Measurements from ENCODE around the gene NRXN3. TPM values are rescaled to one million over a fixed set of nuclear protein-coding genes. Genes with fewer than 3 reads are reported as not detected.

NRXN3 gene
- total RNA-seq, 1 donor from 2014 or later = 11.4 TPM

- Mint-ChIP-seq H3K27ac (no peak overlapping the region), H3K4me3 (no peak overlapping the region), H3K36me3 (peaks cover 2% of the 10 kb centered on the region), H3K9me3 (peaks cover 16% of the 10 kb centered on the region), H3K27me3 (ENCODE audit: low read depth) (peaks cover 9% of the 10 kb centered on the region), H3K4me1 (peaks cover 6% of the 10 kb centered on the region)
- no peak for TF ChIP-seq CTCF (IDR thresholded peaks at IDR 0.05; ENCODE audit: unreplicated experiment)
- no peak for DNase-seq (ENCODE audit: low spot score in 2 of 2, unreplicated experiment in 2 of 2)
These were observed 866.3 kb downstream of the NRXN3 start for GRCh38 chr14:79036441-79036840.

- Mint-ChIP-seq H3K4me3 (no peak overlapping the region), H3K9me3 (peaks cover 20% of the 10 kb centered on the region), H3K4me1 (peaks cover 6% of the 10 kb centered on the region), H3K27me3 (ENCODE audit: low read depth) (peaks cover 5% of the 10 kb centered on the region), H3K36me3 (peaks cover 2% of the 10 kb centered on the region), H3K27ac (no peak overlapping the region)
- no peak for DNase-seq (ENCODE audit: low spot score in 2 of 2, unreplicated experiment in 2 of 2)
- TF ChIP-seq CTCF (IDR thresholded peaks at IDR 0.05; ENCODE audit: unreplicated experiment) = no peak
These were observed 866.9 kb downstream of the NRXN3 start for GRCh38 chr14:79037106-79037505.

- Mint-ChIP-seq H3K27me3 (ENCODE audit: low read depth) (peaks cover 5% of the 10 kb centered on the region), H3K4me3 (no peak overlapping the region), H3K9me3 (peaks cover 20% of the 10 kb centered on the region), H3K4me1 (peaks cover 6% of the 10 kb centered on the region), H3K27ac (no peak overlapping the region), H3K36me3 (peaks cover 2% of the 10 kb centered on the region)
- DNase-seq (ENCODE audit: low spot score in 2 of 2, unreplicated experiment in 2 of 2) = no peak
- TF ChIP-seq CTCF (IDR thresholded peaks at IDR 0.05; ENCODE audit: unreplicated experiment) = no peak
These were observed 867.4 kb downstream of the NRXN3 start for GRCh38 chr14:79037593-79037992.

- Mint-ChIP-seq H3K9me3 (peaks cover 20% of the 10 kb centered on the region), H3K27me3 (ENCODE audit: low read depth) (no peaks in the 10 kb centered on the region), H3K36me3 (peaks cover 2% of the 10 kb centered on the region), H3K27ac (no peak overlapping the region), H3K4me1 (peaks cover 8% of the 10 kb centered on the region), H3K4me3 (no peak overlapping the region)
- DNase-seq (ENCODE audit: low spot score in 2 of 2, unreplicated experiment in 2 of 2) = no peak
- no peak for TF ChIP-seq CTCF (IDR thresholded peaks at IDR 0.05; ENCODE audit: unreplicated experiment)
These were observed 870.6 kb downstream of the NRXN3 start for GRCh38 chr14:79040790-79041189.

GRCh38 chr14:79043194-79043889, 873.2 kb downstream of the NRXN3 start:
- Mint-ChIP-seq H3K27me3 (ENCODE audit: low read depth) (no peaks in the 10 kb centered on the region), H3K36me3 (peaks cover 2% of the 10 kb centered on the region), H3K4me3 (no peak overlapping the region), H3K9me3 (peaks cover 20% of the 10 kb centered on the region), H3K4me1 (peaks cover 2% of the 10 kb centered on the region), H3K27ac (no peak overlapping the region)
- no peak for DNase-seq (ENCODE audit: low spot score in 2 of 2, unreplicated experiment in 2 of 2)
- TF ChIP-seq CTCF (IDR thresholded peaks at IDR 0.05; ENCODE audit: unreplicated experiment) = no peak

All from mesothelial cell of epicardium (in vitro differentiated cells).